Motor neuron (in vitro differentiated cells): Measurements from ENCODE around the gene QSOX1. TPM values are rescaled to one million over a fixed set of nuclear protein-coding genes. Genes with fewer than 3 reads are reported as not detected.

Source experiments
- ATAC-seq, 8 experiments: fragments of 200-7000 bp; cut with Tn5 transposase; replicated peaks in 6 of 8; 2 replicates each; pipeline ENCODE4 v1.8.0; 2021; ENCODE audit warnings: mild to moderate bottlenecking in 8 of 8, moderate library complexity in 8 of 8
- H3K27ac ChIP-seq, 2 donors: fragments of 250-450 bp; sonication (Bioruptor Pico); 2 replicates each; pipeline ENCODE4 v1.9.0; 2021; ENCODE audit warnings: antibody characterized with exemption in 2 of 2, mild to moderate bottlenecking in 2 of 2, moderate library complexity in 1 of 2
- H3K4me1 ChIP-seq, 2 donors: fragments of 250-450 bp; sonication (Bioruptor Pico); replicated peaks in 1 of 2; 2 replicates each; pipeline ENCODE4 v1.6.1; 2021; ENCODE audit warnings: antibody characterized with exemption in 2 of 2, mild to moderate bottlenecking in 2 of 2, moderate library complexity in 1 of 2
- H3K4me3 ChIP-seq, 5 donors: fragments of 250-450 bp; sonication (Bioruptor Pico); 2 replicates each; pipeline ENCODE4 v1.9.0; 2021; ENCODE audit warnings: antibody characterized with exemption in 5 of 5, mild to moderate bottlenecking in 5 of 5, moderate library complexity in 4 of 5
- WGBS, 10 experiments: fragments of 450-650 bp; shearing (Covaris generic); methylation state at CpG; one replicate each; pipeline ENCODE4 v1.0.0; 2022; 5-methylcytosine and 5-hydroxymethylcytosine counted together
- in situ Hi-C, 9 experiments: fragments of 400-800 bp; cut with MboI; loops; one replicate each; pipeline ENCODE4 v1.15.0; 2021; ENCODE audit warnings: low sequenced_read_pairs in 9 of 9, low pct_unique_long_range_greater_than_20kb in 2 of 9; ENCODE audit not compliant: unreplicated experiment in 9 of 9
- total RNA-seq, 8 experiments: library from RNA; unstranded; fragments of 300-600 nt; gene quantifications; 2 replicates each; pipeline versions ENCODE4 v1.2.3 to v1.2.4, GENCODE V29; 2022

Gene QSOX1
- total RNA-seq, 8 experiments from 2014 or later, result 18.9 to 221 (median 34.7) TPM

DNA sequence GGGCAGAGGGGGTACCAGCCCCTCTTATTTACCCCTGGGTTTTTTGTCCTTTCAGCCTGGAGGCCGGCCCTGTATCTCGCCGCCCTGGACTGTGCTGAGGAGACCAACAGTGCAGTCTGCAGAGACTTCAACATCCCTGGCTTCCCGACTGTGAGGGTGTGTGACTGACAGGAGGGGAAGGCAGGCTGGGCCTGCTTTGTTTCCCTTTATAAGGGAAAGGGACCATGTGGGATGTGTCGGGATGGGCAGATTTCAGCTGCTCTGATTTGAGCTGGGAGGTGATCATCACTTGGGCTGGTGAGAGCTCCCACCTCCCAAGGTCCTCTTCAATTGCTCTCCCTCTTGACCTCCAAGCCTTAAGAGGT is 11.7 kb downstream of the QSOX1 start:
- WGBS, 10 experiments, result 67 to 90% (median 80%) methylated on average over 1 to 5 of the region's 5 CpGs; no CpG with 5 or more reads in 6 of the 10 experiments
- H3K27ac ChIP-seq, result no peak overlapping the region
- in situ Hi-C loops, result loop anchor here in 2 of 9 experiments (25.0 kb wide), 2 partner anchors 104 to 204 kb away; partner anchors contain the start of gene CEP350 (in 1 of the 2)
- no peaks in the 10 kb centered on the region for H3K4me1 ChIP-seq
- no peak overlapping the region for H3K4me3 ChIP-seq
- ATAC-seq, result no peak

DNA sequence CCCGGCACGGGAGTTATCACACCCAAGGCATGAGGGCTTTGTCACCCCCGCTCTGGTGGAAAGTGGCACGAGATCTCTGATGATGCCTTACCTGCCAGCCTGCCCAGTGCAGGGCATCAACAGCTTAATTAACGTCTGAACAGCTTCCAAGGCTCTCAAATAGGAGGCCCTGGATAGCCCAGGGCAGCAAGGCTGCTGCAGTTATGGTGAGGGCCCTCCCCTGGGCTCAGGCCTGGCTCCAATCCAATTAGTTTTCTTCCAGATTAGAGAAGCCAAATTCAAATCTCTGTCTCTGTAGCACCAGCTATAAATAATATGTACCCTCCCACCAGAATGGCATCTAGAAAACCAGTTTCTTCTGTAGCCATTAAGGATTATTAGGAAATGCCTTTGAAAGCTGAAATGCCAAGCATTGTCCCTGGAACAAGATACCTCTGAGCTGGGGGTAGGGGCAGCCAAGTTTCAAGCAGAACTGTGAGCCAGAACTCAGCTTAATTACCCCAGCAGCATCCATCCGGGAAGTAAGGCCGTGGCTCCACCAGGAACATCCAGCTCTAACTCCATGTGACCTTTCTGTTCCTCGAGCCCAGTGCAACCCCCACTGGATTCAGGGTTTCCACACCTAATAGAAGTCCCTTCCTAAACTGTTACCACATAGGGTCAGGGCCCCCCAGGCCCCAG is 12.5 kb downstream of the QSOX1 start:
- H3K27ac ChIP-seq, result no peak overlapping the region
- no peaks in the 10 kb centered on the region for H3K4me1 ChIP-seq
- in situ Hi-C loops, result loop anchor here in 2 of 9 experiments (25.0 kb wide), 2 partner anchors 105 to 205 kb away; partner anchors contain the start of gene CEP350 (in 1 of the 2)
- 60 to 100% (median 79%) methylated on average over 1 to 8 of the region's 8 CpGs; no CpG with 5 or more reads in 3 of the 10 experiments for WGBS, 10 experiments
- no peak overlapping the region for H3K4me3 ChIP-seq
- peak in 3 of 8 experiments; percentile 20 to 36 (median 26) for ATAC-seq

DNA sequence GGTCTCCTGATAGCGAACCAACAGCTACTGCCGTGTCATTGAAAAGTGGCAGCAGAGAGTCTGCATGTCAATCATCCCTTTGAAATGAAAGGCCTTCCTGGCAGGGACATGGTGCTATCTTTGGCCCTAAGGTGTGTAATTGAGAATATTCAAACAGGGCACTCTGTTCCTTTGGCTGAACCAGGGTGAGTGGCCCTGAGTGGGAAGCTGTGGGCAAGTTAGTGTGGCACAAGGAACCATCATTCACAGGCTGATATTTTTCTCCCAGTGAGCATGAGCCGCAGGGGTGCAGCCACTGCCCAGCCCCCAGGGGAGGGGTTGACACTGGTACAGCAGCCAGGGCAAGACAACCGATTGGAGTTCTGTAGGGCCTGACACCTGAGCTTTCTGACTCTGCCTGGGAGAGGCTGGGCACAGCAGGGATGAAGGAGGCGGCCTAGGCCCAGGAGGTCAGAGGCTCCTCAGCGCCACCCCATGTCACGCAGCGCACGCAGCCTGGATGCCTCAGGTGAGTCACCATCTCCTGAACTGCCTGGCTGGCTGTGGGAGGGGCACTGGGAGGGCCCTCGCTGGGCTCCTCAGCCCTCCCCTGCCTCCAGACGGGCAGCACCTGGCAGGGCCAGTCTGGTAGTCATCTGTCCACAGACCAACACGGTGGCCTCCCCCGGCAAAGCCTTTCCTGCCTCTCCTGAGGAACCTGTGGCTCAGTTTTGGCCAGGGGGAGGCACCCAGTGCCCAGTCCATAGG is 13.2 kb downstream of the QSOX1 start:
- no peak overlapping the region for H3K27ac ChIP-seq
- WGBS, 10 experiments, result 69 to 100% (median 96%) methylated on average over 1 to 7 of the region's 13 CpGs; no CpG with 5 or more reads in 5 of the 10 experiments
- H3K4me3 ChIP-seq, result no peak overlapping the region
- in situ Hi-C loops, result loop anchor here in 2 of 9 experiments (25.0 kb wide), 2 partner anchors 106 to 206 kb away; partner anchors contain the start of gene CEP350 (in 1 of the 2)
- peak in 4 of 8 experiments; percentile 16 to 21 (median 18) for ATAC-seq
- no peaks in the 10 kb centered on the region for H3K4me1 ChIP-seq

DNA sequence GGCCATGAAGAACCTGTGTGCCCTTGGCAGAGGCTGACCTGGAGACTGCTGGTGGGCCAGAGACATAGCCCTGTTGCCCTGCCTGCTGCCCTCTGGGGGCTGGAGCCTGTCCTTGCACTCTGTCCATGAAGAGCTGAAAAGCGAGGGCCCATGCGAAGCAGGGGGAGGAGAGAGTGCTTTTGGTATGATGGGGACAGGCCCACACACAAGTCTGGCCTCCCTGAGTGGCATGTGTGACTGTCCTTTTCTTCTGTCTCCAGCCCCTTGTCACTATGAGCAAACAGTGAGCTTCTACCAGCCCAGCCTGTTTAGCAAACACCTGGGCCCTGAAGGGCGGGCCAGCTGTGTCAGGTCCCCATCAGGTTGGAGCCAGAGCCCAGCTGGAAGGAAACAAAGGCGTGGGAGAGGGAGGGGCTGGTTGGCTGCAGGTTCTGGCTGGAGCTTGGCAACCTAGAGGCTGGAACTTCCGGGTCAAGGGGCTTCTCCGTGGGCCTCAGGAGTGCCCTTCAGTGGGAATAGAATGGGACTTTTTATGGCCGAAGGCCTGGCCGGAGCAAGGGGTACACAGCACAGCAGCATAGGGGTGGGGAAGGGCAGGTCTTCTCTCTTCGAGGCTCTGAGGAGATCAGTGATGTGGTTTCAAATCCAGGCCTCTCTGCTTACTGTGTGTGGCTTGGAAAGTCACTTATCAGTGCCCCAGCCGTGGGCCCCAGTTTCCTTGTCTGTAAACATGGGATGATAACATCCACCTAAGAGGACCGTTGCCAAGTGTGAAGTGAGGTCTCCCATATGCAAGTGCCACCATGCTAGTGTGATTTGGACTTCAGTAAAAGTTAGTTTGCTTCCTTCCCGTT is 14.3 kb downstream of the QSOX1 start:
- Histone ChIP-seq H3K27ac (no peak overlapping the region), H3K4me3 (no peak overlapping the region), H3K4me1 (peaks cover 0 to 3% of the 10 kb centered on the region in 2 donors)
- 63 to 100% (median 88%) methylated on average over 1 to 10 of the region's 12 CpGs; no CpG with 5 or more reads in 2 of the 10 experiments for WGBS, 10 experiments
- in situ Hi-C loops, result loop anchor here in 2 of 9 experiments (25.0 kb wide), 2 partner anchors 107 to 207 kb away; partner anchors contain the start of gene CEP350 (in 1 of the 2)
- ATAC-seq, result peak in 4 of 8 experiments; percentile 30 to 88 (median 46)

DNA sequence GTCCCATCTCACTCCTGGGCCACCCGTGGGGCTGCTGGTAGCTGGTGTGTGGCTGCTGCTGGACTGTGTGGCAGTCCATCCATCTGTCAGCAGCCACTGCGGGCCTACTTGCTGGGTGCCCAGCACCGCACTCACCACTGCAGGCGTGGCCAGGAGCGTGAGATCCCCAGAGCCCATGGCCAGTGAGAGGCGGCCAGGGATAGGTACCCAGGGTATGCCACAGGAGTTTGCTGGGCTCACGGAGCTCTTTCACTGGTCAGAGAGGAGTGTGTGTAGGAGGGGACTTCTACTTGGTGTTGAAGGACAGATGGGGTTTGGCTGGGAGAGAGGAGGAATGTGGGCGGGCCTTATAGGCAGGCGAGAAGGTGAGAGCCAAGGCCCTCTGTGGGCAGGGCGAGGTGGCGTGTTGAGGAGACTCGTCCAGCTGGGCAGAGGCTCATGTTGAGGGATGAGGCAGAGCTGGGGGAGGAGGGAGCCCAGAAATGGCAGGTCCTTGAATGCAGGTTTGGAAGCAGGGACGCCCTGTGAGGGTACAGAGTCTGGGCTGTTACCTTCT is 15.0 kb downstream of the QSOX1 start:
- H3K27ac ChIP-seq, result no peak overlapping the region
- no peak for ATAC-seq
- H3K4me3 ChIP-seq, result no peak overlapping the region
- 67 to 96% (median 85%) methylated on average over 4 to 11 of the region's 13 CpGs; no CpG with 5 or more reads in 3 of the 10 experiments for WGBS, 10 experiments
- in situ Hi-C loops, result loop anchor here in 2 of 9 experiments (25.0 kb wide), 2 partner anchors 107 to 207 kb away; partner anchors contain the start of gene CEP350 (in 1 of the 2)
- H3K4me1 ChIP-seq, result peaks cover 0 to 5% of the 10 kb centered on the region in 2 donors

DNA sequence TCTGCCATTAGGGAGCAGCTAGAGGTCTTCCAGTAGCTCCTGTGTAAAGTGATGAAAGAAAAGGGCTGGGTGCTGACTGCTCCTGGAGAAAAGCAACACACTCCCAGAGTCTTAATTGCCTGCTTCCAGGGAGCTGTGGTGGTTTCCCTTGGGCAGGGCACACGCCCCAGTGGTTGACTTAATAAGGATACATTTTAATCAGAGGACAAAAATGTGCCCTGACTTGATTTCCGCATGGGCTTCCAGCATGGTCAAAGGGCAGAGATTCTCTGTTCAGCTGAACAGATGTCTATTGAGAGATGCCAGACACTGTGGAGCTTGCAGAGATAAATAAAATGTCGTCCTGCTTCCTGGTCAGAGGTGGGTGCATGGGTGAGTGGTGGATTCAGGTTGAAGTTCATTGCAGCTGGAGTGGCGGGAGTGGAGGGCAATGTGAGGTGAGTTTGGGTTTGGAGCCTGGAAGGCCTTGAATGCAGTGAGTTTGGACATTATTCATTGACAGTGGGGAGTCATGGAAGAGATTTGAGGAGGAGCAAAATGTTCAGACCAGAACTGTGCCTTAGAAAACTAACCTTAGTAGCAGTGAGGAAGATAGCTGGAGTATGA is 16.0 kb downstream of the QSOX1 start:
- in situ Hi-C loops, result loop anchor here in 2 of 9 experiments (25.0 kb wide), 2 partner anchors 108 to 208 kb away; partner anchors contain the start of gene CEP350 (in 1 of the 2)
- H3K4me1 ChIP-seq, result peaks cover 0 to 5% of the 10 kb centered on the region in 2 donors
- no peak overlapping the region for H3K27ac ChIP-seq
- peak in 1 of 8 experiments; percentile 61 for ATAC-seq
- H3K4me3 ChIP-seq, result no peak overlapping the region
- 40 to 87% (median 75%) methylated on average over 1 to 4 of the region's 4 CpGs; no CpG with 5 or more reads in 1 of the 10 experiments for WGBS, 10 experiments

DNA sequence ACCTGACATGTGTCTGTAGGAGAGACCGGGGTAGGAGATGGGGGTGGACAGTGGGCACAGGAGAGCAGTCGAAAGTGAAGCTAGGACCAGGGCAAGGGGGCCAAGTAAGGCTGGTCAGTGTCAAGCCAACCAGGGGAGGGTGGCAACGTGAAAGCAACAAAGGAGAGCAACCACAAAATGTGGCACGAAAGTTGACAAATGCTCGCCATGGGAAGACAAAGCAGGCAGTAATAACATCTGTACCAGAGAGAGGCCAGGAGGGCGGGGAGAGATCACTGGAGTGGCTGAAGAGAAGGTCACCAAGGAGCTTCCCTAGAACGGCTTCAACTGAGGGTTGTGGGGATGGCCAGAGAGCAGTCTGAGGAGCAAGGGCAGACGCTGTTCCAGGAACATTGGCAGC is 17.0 kb downstream of the QSOX1 start:
- in situ Hi-C loops, result loop anchor here in 2 of 9 experiments (25.0 kb wide), 2 partner anchors 109 to 209 kb away; partner anchors contain the start of gene CEP350 (in 1 of the 2)
- WGBS, 10 experiments, result 75 to 100% (median 89%) methylated on average over 1 to 8 of the region's 8 CpGs; no CpG with 5 or more reads in 1 of the 10 experiments
- no peak overlapping the region for H3K27ac ChIP-seq
- no peak for ATAC-seq
- H3K4me1 ChIP-seq, result peaks cover 0 to 5% of the 10 kb centered on the region in 2 donors
- H3K4me3 ChIP-seq, result no peak overlapping the region

DNA sequence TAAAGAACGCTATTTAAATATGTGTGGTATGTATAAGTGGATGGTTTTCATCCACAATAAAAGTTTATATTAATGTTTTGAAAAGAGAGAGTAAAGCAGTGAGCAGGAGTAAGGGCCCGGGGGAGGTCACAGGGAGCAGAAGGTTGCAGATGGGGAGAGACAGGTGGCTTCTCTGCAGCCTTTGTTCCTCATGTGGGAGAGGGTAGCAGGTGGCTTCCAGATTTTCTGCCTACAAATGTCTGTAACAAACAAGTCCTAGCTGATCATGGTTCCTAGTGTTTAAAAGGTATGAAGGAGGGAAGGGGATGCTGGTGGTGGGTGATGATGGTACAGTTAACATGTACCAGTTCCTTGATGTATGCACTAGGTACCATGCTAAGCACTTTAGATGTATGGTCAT is 18.8 kb downstream of the QSOX1 start:
- Histone ChIP-seq H3K4me1 (peaks cover 0 to 5% of the 10 kb centered on the region in 2 donors), H3K4me3 (no peak overlapping the region), H3K27ac (no peak overlapping the region)
- no peak for ATAC-seq
- in situ Hi-C loops, result loop anchor here in 2 of 9 experiments (25.0 kb wide), 2 partner anchors 111 to 211 kb away; partner anchors contain the start of gene CEP350 (in 1 of the 2)
- WGBS, 10 experiments, result 71 to 100% (median 96%) methylated on average over 1 to 2 of the region's 2 CpGs; no CpG with 5 or more reads in 2 of the 10 experiments

DNA sequence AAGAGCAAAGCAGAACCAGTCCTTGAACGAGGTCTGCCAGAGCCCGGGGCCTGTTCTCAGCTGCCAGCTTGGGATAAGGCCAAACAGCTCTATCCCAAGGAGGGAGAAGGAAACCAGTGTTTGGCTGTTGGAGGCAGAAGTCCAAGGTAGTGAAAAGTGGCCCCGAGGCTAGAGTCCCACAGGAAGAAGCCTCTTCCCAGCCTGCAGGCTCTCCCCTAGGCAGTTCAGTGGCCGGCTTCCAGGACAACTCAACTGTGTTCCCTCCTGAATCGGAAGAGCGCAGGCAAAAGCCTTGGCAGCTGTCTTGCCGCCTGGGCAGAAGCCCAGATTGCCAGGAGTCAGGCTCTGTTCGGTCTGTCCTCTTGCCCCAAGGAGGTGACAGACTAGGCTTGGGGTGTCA is 19.3 kb downstream of the QSOX1 start:
- Histone ChIP-seq H3K4me1 (peaks cover 0 to 5% of the 10 kb centered on the region in 2 donors), H3K27ac (no peak overlapping the region), H3K4me3 (no peak overlapping the region)
- ATAC-seq, result no peak
- 20 to 100% (median 85%) methylated on average over 1 to 7 of the region's 8 CpGs; no CpG with 5 or more reads in 3 of the 10 experiments for WGBS, 10 experiments
- in situ Hi-C loops, result loop anchor here in 2 of 9 experiments (25.0 kb wide), 2 partner anchors 112 to 212 kb away; partner anchors contain the start of gene CEP350 (in 1 of the 2)

DNA sequence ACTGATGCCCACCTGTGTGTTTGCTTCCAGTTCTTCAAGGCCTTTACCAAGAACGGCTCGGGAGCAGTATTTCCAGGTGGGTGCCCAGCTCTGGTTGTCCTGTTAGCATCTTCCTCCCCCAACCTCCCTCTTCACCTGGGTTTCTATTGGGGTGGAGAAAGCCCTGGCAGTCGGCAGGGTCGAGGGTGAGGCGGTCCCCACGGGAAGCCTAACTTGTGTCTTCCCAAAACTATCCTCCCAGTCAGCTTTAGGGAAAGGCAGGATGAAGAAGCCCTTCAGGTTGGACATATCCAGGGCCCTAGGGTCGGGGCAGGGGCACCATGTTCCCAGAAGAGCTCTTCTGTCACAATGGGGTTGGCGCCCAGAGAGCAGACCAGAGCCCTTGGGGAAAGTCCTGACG is 20.6 kb downstream of the QSOX1 start:
- WGBS, 10 experiments, result 43 to 92% (median 85%) methylated on average over 2 to 7 of the region's 9 CpGs; no CpG with 5 or more reads in 5 of the 10 experiments
- in situ Hi-C loops, result no loop called here
- H3K4me1 ChIP-seq, result peaks cover 0 to 5% of the 10 kb centered on the region in 2 donors
- no peak overlapping the region for H3K4me3 ChIP-seq
- H3K27ac ChIP-seq, result no peak overlapping the region
- no peak for ATAC-seq

DNA sequence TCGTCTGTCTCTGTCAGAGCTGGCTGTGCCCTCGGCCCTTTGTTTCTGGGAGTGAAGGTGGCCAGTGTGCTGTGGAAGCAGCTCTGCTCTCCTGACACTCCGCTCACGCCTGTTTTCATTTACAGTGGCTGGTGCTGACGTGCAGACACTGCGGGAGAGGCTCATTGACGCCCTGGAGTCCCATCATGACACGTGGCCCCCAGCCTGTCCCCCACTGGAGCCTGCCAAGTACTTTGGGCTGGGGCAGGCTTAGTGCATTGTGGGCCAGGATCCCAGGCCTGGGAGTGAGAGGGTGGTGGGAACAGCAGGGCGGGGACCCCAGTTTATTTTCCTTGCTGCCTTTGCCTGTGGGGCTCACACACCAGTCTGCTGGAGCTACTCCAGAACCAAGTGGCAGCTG is 21.1 kb downstream of the QSOX1 start:
- no peak overlapping the region for H3K4me3 ChIP-seq
- no peak overlapping the region for H3K27ac ChIP-seq
- in situ Hi-C loops, result no loop called here
- peaks cover 0 to 5% of the 10 kb centered on the region in 2 donors for H3K4me1 ChIP-seq
- WGBS, 10 experiments, result 55 to 84% (median 81%) methylated on average over 1 to 8 of the region's 9 CpGs; no CpG with 5 or more reads in 6 of the 10 experiments
- ATAC-seq, result peak in 4 of 8 experiments; percentile 20 to 78 (median 38)
